ENCODE measurements around the gene NRIP3.

The NRIP3 gene

GRCh38 chr11:8947230-8947943 lies 56.4 kb downstream of the NRIP3 start:
- no peak overlapping the region for H3K9ac ChIP-seq (ENCODE audit: low read depth, low read length)
- H3K27ac ChIP-seq (ENCODE audit: low read length), result peak overlapping the region; percentile 56
- peaks cover 23% of the 10 kb centered on the region for H3K4me1 ChIP-seq (ENCODE audit: insufficient read depth, low read length)
- H2AFZ ChIP-seq (ENCODE audit: low read depth, low read length), result no peak overlapping the region
- H3K79me2 ChIP-seq (ENCODE audit: insufficient read depth, low read length), result no peaks in the 10 kb centered on the region
- H3K9me3 ChIP-seq (ENCODE audit: insufficient read depth, low read length, severe bottlenecking), result no peaks in the 10 kb centered on the region
- H3K27me3 ChIP-seq (ENCODE audit: insufficient read depth, low read length, poor library complexity), result no peaks in the 10 kb centered on the region
- DNase-seq (peak; percentile 63), ATAC-seq (ENCODE audit: insufficient read depth, low read depth) (peak; percentile 96)
- TF ChIP-seq EZH2 (IDR thresholded peaks at IDR 0.05; ENCODE audit: borderline replicate concordance, low read depth, low read length, severe bottlenecking), result no peak
- TF ChIP-seq CTCF (IDR thresholded peaks at IDR 0.05; ENCODE audit: borderline replicate concordance, extremely low read depth, low read length, poor library complexity, severe bottlenecking), result no peak
- H4K20me1 ChIP-seq (ENCODE audit: insufficient read depth, low read length), result no peaks in the 10 kb centered on the region
- H3K4me3 ChIP-seq (ENCODE audit: low read depth in 1 of 2, low read length in 2 of 2), result no peak overlapping the region
- H3K36me3 ChIP-seq (ENCODE audit: insufficient read depth, low read length), result peaks cover 27% of the 10 kb centered on the region
- H3K4me2 ChIP-seq (ENCODE audit: insufficient read depth, low read length), result 0 out of 2 replicates have a peak overlapping the region, but pooled peaks have one; percentile 12

GRCh38 chr11:8942518-8943066 lies 61.2 kb downstream of the NRIP3 start, which contains the start of gene ASCL3:
Gene ASCL3 (minus strand): TSS chr11:8943016. CDS start chr11:8938161, 4,855 bp downstream.
- TF ChIP-seq EZH2 (IDR thresholded peaks at IDR 0.05; ENCODE audit: borderline replicate concordance, low read depth, low read length, severe bottlenecking) (no peak), CTCF (IDR thresholded peaks at IDR 0.05; ENCODE audit: borderline replicate concordance, extremely low read depth, low read length, poor library complexity, severe bottlenecking) (no peak)
- Histone ChIP-seq H3K36me3 (ENCODE audit: insufficient read depth, low read length) (peaks cover 4% of the 10 kb centered on the region; the same call in 1 of the 2 replicates), H4K20me1 (ENCODE audit: insufficient read depth, low read length) (no peaks in the 10 kb centered on the region), H3K27me3 (ENCODE audit: insufficient read depth, low read length, poor library complexity) (no peaks in the 10 kb centered on the region), H3K4me2 (ENCODE audit: insufficient read depth, low read length) (no peak within 1 kb of the TSS), H3K9ac (ENCODE audit: low read depth, low read length) (no peak within 1 kb of the TSS), H3K4me1 (ENCODE audit: insufficient read depth, low read length) (peaks cover 9% of the 10 kb centered on the region), H3K9me3 (ENCODE audit: insufficient read depth, low read length, severe bottlenecking) (no peaks in the 10 kb centered on the region), H2AFZ (ENCODE audit: low read depth, low read length) (no peak within 1 kb of the TSS), H3K27ac (ENCODE audit: low read length) (no peak within 1 kb of the TSS), H3K4me3 (ENCODE audit: low read depth in 1 of 2, low read length in 2 of 2) (no peak within 1 kb of the TSS), H3K79me2 (ENCODE audit: insufficient read depth, low read length) (no peaks in the 10 kb centered on the region)
- DNase-seq, result no peak
- ATAC-seq (ENCODE audit: insufficient read depth, low read depth), result no peak

GRCh38 chr11:8941341-8942103 lies 62.3 kb downstream of the NRIP3 start:
- DNase-seq (no peak), ATAC-seq (ENCODE audit: insufficient read depth, low read depth) (no peak)
- no peaks in the 10 kb centered on the region for H3K9me3 ChIP-seq (ENCODE audit: insufficient read depth, low read length, severe bottlenecking)
- no peaks in the 10 kb centered on the region for H3K79me2 ChIP-seq (ENCODE audit: insufficient read depth, low read length)
- no peaks in the 10 kb centered on the region for H3K4me1 ChIP-seq (ENCODE audit: insufficient read depth, low read length)
- no peak overlapping the region for H3K9ac ChIP-seq (ENCODE audit: low read depth, low read length)
- TF ChIP-seq EZH2 (IDR thresholded peaks at IDR 0.05; ENCODE audit: borderline replicate concordance, low read depth, low read length, severe bottlenecking) (no peak), CTCF (IDR thresholded peaks at IDR 0.05; ENCODE audit: borderline replicate concordance, extremely low read depth, low read length, poor library complexity, severe bottlenecking) (no peak)
- no peak overlapping the region for H3K4me3 ChIP-seq (ENCODE audit: low read depth in 1 of 2, low read length in 2 of 2)
- H3K27me3 ChIP-seq (ENCODE audit: insufficient read depth, low read length, poor library complexity), result no peaks in the 10 kb centered on the region
- H3K4me2 ChIP-seq (ENCODE audit: insufficient read depth, low read length), result no peak overlapping the region
- H3K27ac ChIP-seq (ENCODE audit: low read length), result no peak overlapping the region
- H4K20me1 ChIP-seq (ENCODE audit: insufficient read depth, low read length), result no peaks in the 10 kb centered on the region
- H2AFZ ChIP-seq (ENCODE audit: low read depth, low read length), result no peak overlapping the region
- no peaks in the 10 kb centered on the region for H3K36me3 ChIP-seq (ENCODE audit: insufficient read depth, low read length)
